Measurements from ENCODE around the gene FADD. TPM values are rescaled to one million over a fixed set of nuclear protein-coding genes. Genes with fewer than 3 reads are reported as not detected.

FADD gene
- total and polyA plus RNA-seq, 4 donors = 13.9 to 30.9 (median 26.1) TPM

DNA sequence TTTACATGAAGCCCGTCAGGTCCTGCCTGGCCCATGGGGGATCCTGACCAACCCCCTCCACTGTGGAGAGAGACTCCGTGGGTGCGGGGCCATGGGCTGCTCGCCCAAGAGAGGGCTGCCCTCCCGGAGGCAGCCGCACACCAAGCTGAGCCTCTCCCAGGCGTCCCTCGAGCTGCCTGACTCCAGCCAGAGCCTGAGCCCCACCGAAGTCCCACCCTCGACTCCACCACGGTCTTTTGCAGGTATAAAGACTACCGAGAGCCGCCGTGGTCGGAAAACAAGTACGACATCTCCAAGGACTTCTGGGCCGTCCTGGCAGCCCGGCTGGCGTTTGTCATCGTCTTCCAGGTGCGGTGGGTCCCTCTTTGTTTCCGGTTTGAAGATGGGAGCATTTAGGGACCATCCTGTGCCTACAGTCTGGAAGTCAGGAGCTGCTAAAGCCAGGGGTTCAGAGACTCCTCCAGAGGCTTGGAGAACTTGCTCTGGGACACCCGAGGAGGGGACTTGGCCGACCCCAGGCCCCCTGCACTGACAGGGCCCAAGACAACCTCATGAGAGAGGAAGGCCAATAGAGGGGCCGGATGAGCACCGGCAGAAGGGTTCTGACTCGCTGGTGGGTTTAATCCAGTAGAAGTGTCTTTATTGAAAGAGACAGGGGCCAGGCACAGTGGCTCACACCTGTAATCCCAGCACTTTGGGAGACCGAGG lies 17.6 kb upstream of the FADD start:
- ATAC-seq (ENCODE audit: insufficient read depth, low FRiP score) = no peak
- DNase-seq = no peak
- Histone ChIP-seq H3K4me1 (ENCODE audit: control insufficient read depth in 5 of 5, insufficient read depth in 5 of 5, low read length in 5 of 5) (no peaks in the 10 kb centered on the region), H3K9me3 (ENCODE audit: control insufficient read depth in 4 of 4, insufficient read depth in 3 of 4, low read length in 3 of 4) (no peaks in the 10 kb centered on the region), H3K27me3 (ENCODE audit: control insufficient read depth in 3 of 3, insufficient read depth in 3 of 3, low read length in 2 of 3) (no peaks in the 10 kb centered on the region), H3K36me3 (ENCODE audit: control insufficient read depth in 4 of 4, insufficient read depth in 4 of 4, low read length in 4 of 4) (peaks cover 0 to 4% (median 0%) of the 10 kb centered on the region in 4 donors), H3K9ac (ENCODE audit: insufficient read depth in 1 of 2, low read length in 2 of 2) (no peak overlapping the region), H3K27ac (ENCODE audit: low read depth in 1 of 2, low read length in 1 of 2) (no peak overlapping the region), H3K4me3 (no peak overlapping the region)
- TF ChIP-seq CTCF (IDR thresholded peaks at IDR 0.05; ENCODE audit: control extremely low read depth, extremely low read depth) = no peak
- 86 to 92% methylated on average over 28 of the region's 28 CpGs for WGBS, 2 donors

GRCh38 chr11:70186420-70186819 lies 16.7 kb upstream of the FADD start:
- TF ChIP-seq CTCF (IDR thresholded peaks at IDR 0.05; ENCODE audit: control extremely low read depth, extremely low read depth) = no peak
- Histone ChIP-seq H3K4me3 (no peak overlapping the region), H3K4me1 (ENCODE audit: control insufficient read depth in 5 of 5, insufficient read depth in 5 of 5, low read length in 5 of 5) (no peaks in the 10 kb centered on the region), H3K36me3 (ENCODE audit: control insufficient read depth in 4 of 4, insufficient read depth in 4 of 4, low read length in 4 of 4) (peaks cover 0 to 4% (median 0%) of the 10 kb centered on the region in 4 donors), H3K27me3 (ENCODE audit: control insufficient read depth in 3 of 3, insufficient read depth in 3 of 3, low read length in 2 of 3) (no peaks in the 10 kb centered on the region), H3K9ac (ENCODE audit: insufficient read depth in 1 of 2, low read length in 2 of 2) (no peak overlapping the region), H3K27ac (ENCODE audit: low read depth in 1 of 2, low read length in 1 of 2) (no peak overlapping the region), H3K9me3 (ENCODE audit: control insufficient read depth in 4 of 4, insufficient read depth in 3 of 4, low read length in 3 of 4) (no peaks in the 10 kb centered on the region)
- ATAC-seq (ENCODE audit: insufficient read depth, low FRiP score) (no peak), DNase-seq (no peak)
- WGBS, 2 donors = 92 to 96% methylated on average over 6 of the region's 6 CpGs

DNA sequence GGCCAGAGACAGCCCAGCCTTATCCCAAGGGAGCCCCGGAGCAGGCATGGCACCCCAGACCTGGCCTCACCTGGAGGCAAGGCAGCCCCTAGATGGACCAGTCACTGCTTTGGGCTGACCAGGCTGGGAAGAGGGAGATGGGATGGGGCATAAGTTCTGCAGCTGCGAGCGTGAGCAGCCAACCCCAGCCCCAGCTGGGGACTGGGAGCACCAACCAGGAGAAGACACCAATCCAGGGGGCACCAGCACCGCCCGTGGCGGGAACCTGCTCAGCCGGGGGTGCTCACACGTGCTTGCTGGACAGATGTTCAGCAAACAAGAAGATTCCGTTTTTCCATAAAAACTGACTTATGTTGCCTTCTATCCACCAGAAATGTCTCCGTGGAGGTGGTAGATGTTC lies 16.2 kb upstream of the FADD start:
- H3K36me3 ChIP-seq (ENCODE audit: control insufficient read depth in 4 of 4, insufficient read depth in 4 of 4, low read length in 4 of 4) = peaks cover 0 to 4% (median 0%) of the 10 kb centered on the region in 4 donors
- H3K27me3 ChIP-seq (ENCODE audit: control insufficient read depth in 3 of 3, insufficient read depth in 3 of 3, low read length in 2 of 3) = no peaks in the 10 kb centered on the region
- H3K4me1 ChIP-seq (ENCODE audit: control insufficient read depth in 5 of 5, insufficient read depth in 5 of 5, low read length in 5 of 5) = no peaks in the 10 kb centered on the region
- no peak for DNase-seq
- TF ChIP-seq CTCF (IDR thresholded peaks at IDR 0.05; ENCODE audit: control extremely low read depth, extremely low read depth) = no peak
- H3K4me3 ChIP-seq = no peak overlapping the region
- H3K9ac ChIP-seq (ENCODE audit: insufficient read depth in 1 of 2, low read length in 2 of 2) = no peak overlapping the region
- no peaks in the 10 kb centered on the region for H3K9me3 ChIP-seq (ENCODE audit: control insufficient read depth in 4 of 4, insufficient read depth in 3 of 4, low read length in 3 of 4)
- ATAC-seq (ENCODE audit: insufficient read depth, low FRiP score) = no peak
- WGBS, 2 donors = 83 to 93% methylated on average over 10 of the region's 10 CpGs
- no peak overlapping the region for H3K27ac ChIP-seq (ENCODE audit: low read depth in 1 of 2, low read length in 1 of 2)

GRCh38 chr11:70187771-70188170 lies 15.3 kb upstream of the FADD start:
- Histone ChIP-seq H3K27ac (ENCODE audit: low read depth in 1 of 2, low read length in 1 of 2) (no peak overlapping the region), H3K9me3 (ENCODE audit: control insufficient read depth in 4 of 4, insufficient read depth in 3 of 4, low read length in 3 of 4) (no peaks in the 10 kb centered on the region), H3K36me3 (ENCODE audit: control insufficient read depth in 4 of 4, insufficient read depth in 4 of 4, low read length in 4 of 4) (peaks cover 0 to 4% (median 0%) of the 10 kb centered on the region in 4 donors), H3K27me3 (ENCODE audit: control insufficient read depth in 3 of 3, insufficient read depth in 3 of 3, low read length in 2 of 3) (no peaks in the 10 kb centered on the region), H3K4me3 (no peak overlapping the region), H3K4me1 (ENCODE audit: control insufficient read depth in 5 of 5, insufficient read depth in 5 of 5, low read length in 5 of 5) (no peaks in the 10 kb centered on the region), H3K9ac (ENCODE audit: insufficient read depth in 1 of 2, low read length in 2 of 2) (no peak overlapping the region)
- no peak for ATAC-seq (ENCODE audit: insufficient read depth, low FRiP score)
- no peak for DNase-seq
- no peak for TF ChIP-seq CTCF (IDR thresholded peaks at IDR 0.05; ENCODE audit: control extremely low read depth, extremely low read depth)
- WGBS, 2 donors = 83 to 85% methylated on average over 15 of the region's 15 CpGs

Measured in lung (tissue), 12 donors.